ENCODE data around the gene DLGAP5.

DLGAP5 gene

GRCh38 chr14:55207832-55208231, 16.4 kb upstream of the DLGAP5 start:
- Histone ChIP-seq H3K4me3 (ENCODE audit: low read depth, low read length) (no peak overlapping the region), H3K36me3 (no peaks in the 10 kb centered on the region), H3K9me3 (no peaks in the 10 kb centered on the region), H3K4me1 (no peaks in the 10 kb centered on the region), H3K27me3 (no peaks in the 10 kb centered on the region)
- no peak for DNase-seq
- no peak; the same call in 1 of the 2 replicates for TF ChIP-seq CTCF (IDR thresholded peaks at IDR 0.05; ENCODE audit: low read depth, low read length)

GRCh38 chr14:55206175-55206693, 14.8 kb upstream of the DLGAP5 start:
- H3K36me3 ChIP-seq: no peaks in the 10 kb centered on the region
- H3K27me3 ChIP-seq: no peaks in the 10 kb centered on the region
- H3K4me3 ChIP-seq (ENCODE audit: low read depth, low read length): no peak overlapping the region
- no peaks in the 10 kb centered on the region for H3K4me1 ChIP-seq
- no peaks in the 10 kb centered on the region for H3K9me3 ChIP-seq
- no peak for DNase-seq
- TF ChIP-seq CTCF (IDR thresholded peaks at IDR 0.05; ENCODE audit: low read depth, low read length): no peak

- Histone ChIP-seq H3K9me3 (no peaks in the 10 kb centered on the region), H3K4me1 (no peaks in the 10 kb centered on the region), H3K27me3 (no peaks in the 10 kb centered on the region), H3K4me3 (ENCODE audit: low read depth, low read length) (no peak overlapping the region), H3K36me3 (no peaks in the 10 kb centered on the region)
- no peak for TF ChIP-seq CTCF (IDR thresholded peaks at IDR 0.05; ENCODE audit: low read depth, low read length)
- no peak for DNase-seq
Measured at GRCh38 chr14:55201219-55202101, 10.1 kb upstream of the DLGAP5 start.

GRCh38 chr14:55200651-55201050, 9.3 kb upstream of the DLGAP5 start:
- Histone ChIP-seq H3K9me3 (no peaks in the 10 kb centered on the region), H3K4me3 (ENCODE audit: low read depth, low read length) (no peak overlapping the region), H3K27me3 (no peaks in the 10 kb centered on the region), H3K4me1 (no peaks in the 10 kb centered on the region), H3K36me3 (no peaks in the 10 kb centered on the region)
- DNase-seq: no peak
- no peak for TF ChIP-seq CTCF (IDR thresholded peaks at IDR 0.05; ENCODE audit: low read depth, low read length)

- no peaks in the 10 kb centered on the region for H3K4me1 ChIP-seq
- no peak overlapping the region for H3K4me3 ChIP-seq (ENCODE audit: low read depth, low read length)
- DNase-seq: no peak
- H3K9me3 ChIP-seq: no peaks in the 10 kb centered on the region
- no peaks in the 10 kb centered on the region for H3K36me3 ChIP-seq
- no peak for TF ChIP-seq CTCF (IDR thresholded peaks at IDR 0.05; ENCODE audit: low read depth, low read length)
- H3K27me3 ChIP-seq: no peaks in the 10 kb centered on the region
Measured at GRCh38 chr14:55198749-55199148, 7.4 kb upstream of the DLGAP5 start.
